ENCODE data around the gene FAM110D.

Gene FAM110D
- long read RNA-seq = 0 reads

- no peak for DNase-seq (ENCODE audit: low read depth in 1 of 2, low spot score in 1 of 2)
- H3K27ac ChIP-seq (replicated peaks) = no peak within 1 kb of the TSS
- no peak for TF ChIP-seq CTCF (IDR thresholded peaks at IDR 0.05; ENCODE audit: insufficient read depth, low read length)
- H3K27me3 ChIP-seq (ENCODE audit: insufficient read depth, poor library complexity, severe bottlenecking) = peaks cover 7% of the 10 kb centered on the region
- no peak within 1 kb of the TSS for H3K4me3 ChIP-seq (replicated peaks; ENCODE audit: insufficient read depth, low read length)
These were observed at the start of gene FAM110D for GRCh38 chr1:26158908-26159742. TSS of gene FAM110D (plus strand) at chr1:26159079. CDS start at chr1:26161292, 2,213 bp downstream.

GRCh38 chr1:26109229-26110164, 49.4 kb upstream of the FAM110D start:
- Histone ChIP-seq H3K27ac (replicated peaks) (no peak overlapping the region), H3K4me3 (replicated peaks; ENCODE audit: insufficient read depth, low read length) (no peak overlapping the region), H3K27me3 (ENCODE audit: insufficient read depth, poor library complexity, severe bottlenecking) (no peaks in the 10 kb centered on the region)
- TF ChIP-seq POLR2AphosphoS5 (IDR thresholded peaks at IDR 0.05; ENCODE audit: low read depth) = no peak
- no peak for TF ChIP-seq GABPA (IDR thresholded peaks at IDR 0.05; ENCODE audit: low read depth)
- TF ChIP-seq CTCF (IDR thresholded peaks at IDR 0.05; ENCODE audit: insufficient read depth, low read length) = no peak
- TF ChIP-seq SPI1 (IDR thresholded peaks at IDR 0.05; ENCODE audit: borderline replicate concordance, low read depth) = no peak
- no peak for TF ChIP-seq REST (IDR thresholded peaks at IDR 0.05; ENCODE audit: insufficient replicate concordance, low read depth)
- DNase-seq (ENCODE audit: low read depth in 1 of 2, low spot score in 1 of 2) = no peak

DNA sequence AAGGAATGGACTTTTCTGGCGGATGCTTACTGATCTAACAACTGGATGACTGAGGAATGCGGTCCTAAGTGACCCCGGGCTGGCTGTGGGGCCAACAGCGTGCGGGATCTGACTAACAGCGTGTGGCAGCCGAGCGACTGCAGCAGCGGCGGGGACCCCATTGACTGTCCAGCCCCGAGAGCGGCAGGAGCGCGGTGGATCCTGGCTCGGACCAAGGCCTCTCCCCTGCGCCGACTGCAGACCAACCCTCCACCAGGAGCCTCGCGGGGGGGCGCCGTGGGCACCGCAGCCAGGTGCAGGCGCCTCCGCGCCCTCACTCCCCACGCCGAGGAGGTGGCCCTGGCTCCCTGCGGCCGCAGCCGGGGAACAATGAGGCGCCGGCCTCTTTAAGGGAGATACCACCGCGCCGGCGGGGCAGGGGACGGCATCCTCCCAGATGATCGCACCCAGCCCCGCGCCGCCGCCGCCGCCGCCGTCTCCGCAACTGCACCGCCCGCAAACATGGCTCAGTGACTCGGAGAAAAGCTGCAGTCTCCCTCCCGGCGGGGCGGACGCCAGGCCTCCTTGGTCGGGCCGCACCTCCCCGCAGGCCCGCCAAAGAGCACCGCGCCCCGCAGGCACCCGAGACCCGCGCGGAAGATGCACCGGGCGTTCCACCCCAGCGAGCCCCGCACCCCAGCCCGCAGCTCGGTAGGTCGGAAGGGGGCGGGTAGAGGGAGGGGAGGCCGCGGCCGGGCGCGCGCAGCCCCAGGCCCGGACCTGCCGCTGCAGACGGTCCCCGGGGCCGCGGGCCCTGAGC, 47.9 kb upstream of the FAM110D start:
- peak overlapping the region; percentile 100 for H3K4me3 ChIP-seq (replicated peaks; ENCODE audit: insufficient read depth, low read length)
- peak overlapping the region; percentile 95 for H3K27ac ChIP-seq (replicated peaks)
- no peaks in the 10 kb centered on the region for H3K27me3 ChIP-seq (ENCODE audit: insufficient read depth, poor library complexity, severe bottlenecking)
- DNase-seq (ENCODE audit: low read depth in 1 of 2, low spot score in 1 of 2) = peak; percentile 73 to 80
- TF ChIP-seq POLR2AphosphoS5 (IDR thresholded peaks at IDR 0.05; ENCODE audit: low read depth) (peak; percentile 71), REST (IDR thresholded peaks at IDR 0.05; ENCODE audit: insufficient replicate concordance, low read depth) (peak; percentile 47), CTCF (IDR thresholded peaks at IDR 0.05; ENCODE audit: insufficient read depth, low read length) (no peak)
